Stimulated activated CD4-positive, alpha-beta T cell treated with anti-CD3 and anti-CD28 coated beads, Interleukin-2, amount 100 ng/mL, for 48 hours (primary cell): ENCODE data around the gene SH3PXD2A.

Experiments
- DNase-seq, 2 donors: peaks; one replicate each; pipeline ENCODE4 v3.0.0-alpha.2; 2020

Gene SH3PXD2A

DNA sequence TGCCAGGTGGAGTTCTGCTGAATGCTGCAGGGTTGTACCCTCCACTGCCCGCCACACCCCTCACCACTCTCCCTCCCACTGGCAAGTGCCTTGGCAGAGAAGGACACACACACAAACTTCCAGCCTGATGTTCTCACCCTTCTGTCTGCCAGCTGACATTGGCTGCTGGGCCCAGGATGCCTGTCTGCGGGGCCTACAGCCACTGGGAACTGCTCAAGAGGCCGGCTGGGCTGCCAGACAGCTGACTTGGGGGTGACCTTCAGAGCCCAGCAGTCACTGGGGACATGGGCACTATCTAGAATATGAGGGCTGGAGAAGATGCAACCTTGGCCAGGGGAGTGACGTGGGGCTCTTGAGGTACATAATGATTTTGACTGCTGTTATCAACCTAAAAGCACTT lies 157.1 kb downstream of the SH3PXD2A start:
- DNase-seq, result no peak

- DNase-seq, result no peak
Measured at GRCh38 chr10:103697787-103698186, 157.6 kb downstream of the SH3PXD2A start.

DNA sequence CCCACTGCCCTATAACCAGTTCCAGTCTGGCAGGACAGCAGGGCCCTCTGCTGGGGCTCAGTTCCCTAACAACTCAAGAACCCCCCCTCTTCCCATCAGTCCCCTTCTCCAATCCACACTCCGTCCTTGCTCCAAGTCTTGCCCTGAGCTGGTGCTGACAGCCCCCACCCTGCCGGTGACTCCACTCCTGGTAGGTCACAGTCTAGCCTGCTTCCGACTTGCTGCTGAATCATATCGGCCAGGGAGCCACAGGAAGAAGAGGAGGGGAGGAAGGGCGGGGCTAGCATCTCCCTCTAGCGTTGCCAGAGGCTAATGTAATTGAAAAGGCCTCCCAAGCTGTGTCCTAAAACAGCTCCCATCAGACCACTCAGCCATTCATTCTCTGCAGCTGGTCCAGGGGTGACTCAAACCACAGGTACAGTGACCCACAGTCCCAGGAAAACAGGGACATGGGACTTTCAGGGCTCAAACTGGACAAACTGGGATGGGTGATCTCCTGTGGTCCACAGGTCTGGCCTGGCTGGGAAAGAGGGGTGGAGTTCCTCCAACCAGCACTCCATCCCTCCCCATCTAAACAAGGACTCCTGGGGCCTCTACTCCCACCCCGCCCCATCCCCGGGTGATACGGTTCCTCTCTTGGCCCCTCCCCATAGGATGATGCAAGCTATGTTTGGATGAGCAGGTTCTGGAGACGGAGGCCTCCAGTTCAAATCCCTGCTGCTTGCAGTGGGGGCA lies 158.8 kb downstream of the SH3PXD2A start:
- DNase-seq, result peak; percentile 68 to 74

GRCh38 chr10:103696094-103696410 lies 159.3 kb downstream of the SH3PXD2A start:
- no peak for DNase-seq

DNA sequence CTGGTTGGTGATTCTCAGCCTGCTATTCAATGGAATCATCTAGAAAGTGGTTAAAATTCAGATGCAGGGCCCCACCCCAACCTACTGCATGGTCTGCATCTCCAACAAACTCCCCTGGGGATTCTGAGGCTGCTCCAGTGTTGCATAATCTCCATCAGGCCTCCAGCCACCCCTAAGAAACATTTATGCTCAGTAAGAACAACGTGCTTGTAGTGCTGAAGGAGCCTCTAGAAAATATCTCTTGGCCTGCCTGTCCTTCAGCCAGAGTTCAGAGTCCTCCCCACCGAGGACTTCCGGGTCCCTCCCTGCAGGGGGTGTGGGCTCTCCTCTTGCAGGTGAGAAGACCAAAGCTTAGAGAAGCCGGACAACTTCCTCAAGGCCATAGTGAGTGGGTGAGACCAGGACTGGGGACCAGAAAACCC lies 159.8 kb downstream of the SH3PXD2A start:
- DNase-seq, result no peak

GRCh38 chr10:103693812-103694205 lies 161.6 kb downstream of the SH3PXD2A start:
- DNase-seq, result no peak

- DNase-seq, result peak in 1 of 2 donors; percentile 33
Measured at GRCh38 chr10:103692952-103693811, 162.2 kb downstream of the SH3PXD2A start.

GRCh38 chr10:103692436-103692951 lies 162.9 kb downstream of the SH3PXD2A start:
- DNase-seq, result peak in 1 of 2 donors; percentile 17

DNA sequence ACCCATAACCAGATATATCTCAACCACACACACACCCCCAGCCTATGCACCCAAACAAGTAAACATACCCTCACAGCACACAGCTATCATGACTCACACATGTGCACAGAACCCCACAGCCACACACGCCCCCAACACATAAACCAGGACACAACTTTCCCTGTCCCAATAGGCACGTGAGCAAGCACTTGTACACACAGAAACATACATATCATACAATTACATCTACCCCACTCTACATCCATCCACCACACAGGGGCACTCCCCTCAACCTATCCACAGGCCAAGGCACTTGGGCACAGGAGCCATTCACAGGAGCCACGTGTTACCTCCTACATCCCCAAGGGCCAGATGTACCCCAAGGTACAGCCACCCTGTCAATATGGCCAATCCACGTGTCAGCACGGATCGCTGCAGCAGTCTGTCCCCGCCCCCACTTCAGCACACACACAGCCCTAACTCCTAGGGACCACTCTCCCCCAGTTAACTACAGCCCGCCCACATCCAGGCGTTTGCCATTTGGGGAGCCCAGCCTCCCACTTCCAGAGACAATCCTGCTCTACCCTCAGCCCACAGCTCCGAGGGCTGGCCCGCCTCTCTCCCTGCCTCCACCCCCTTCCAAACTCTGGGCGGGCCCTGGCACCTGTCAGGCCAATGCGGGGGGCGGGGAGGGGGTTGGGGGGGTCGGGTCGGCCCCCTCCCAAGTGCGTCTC lies 163.5 kb downstream of the SH3PXD2A start:
- DNase-seq, result no peak

DNA sequence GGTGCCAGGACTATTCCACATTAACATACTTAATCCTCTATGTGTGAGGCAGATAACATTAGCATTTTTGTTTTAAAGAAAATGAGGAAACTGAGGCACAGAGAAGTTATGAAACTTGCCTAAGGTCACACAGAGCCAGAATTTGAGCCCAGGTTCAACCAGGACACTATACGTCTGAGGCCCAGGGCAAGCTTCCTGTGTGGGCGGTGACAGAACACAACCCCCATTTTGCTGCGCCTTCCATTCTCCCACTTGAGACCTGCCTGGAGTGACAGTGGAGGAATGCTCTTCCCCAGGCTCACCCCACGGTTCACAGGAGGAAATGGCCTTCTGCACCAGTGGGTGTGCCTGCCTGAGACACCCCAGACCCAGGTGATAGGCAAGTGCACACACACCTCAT lies 164.1 kb downstream of the SH3PXD2A start:
- no peak for DNase-seq

GRCh38 chr10:103690281-103690680 lies 165.1 kb downstream of the SH3PXD2A start:
- no peak for DNase-seq

GRCh38 chr10:103688491-103688890 lies 166.9 kb downstream of the SH3PXD2A start:
- no peak for DNase-seq

DNA sequence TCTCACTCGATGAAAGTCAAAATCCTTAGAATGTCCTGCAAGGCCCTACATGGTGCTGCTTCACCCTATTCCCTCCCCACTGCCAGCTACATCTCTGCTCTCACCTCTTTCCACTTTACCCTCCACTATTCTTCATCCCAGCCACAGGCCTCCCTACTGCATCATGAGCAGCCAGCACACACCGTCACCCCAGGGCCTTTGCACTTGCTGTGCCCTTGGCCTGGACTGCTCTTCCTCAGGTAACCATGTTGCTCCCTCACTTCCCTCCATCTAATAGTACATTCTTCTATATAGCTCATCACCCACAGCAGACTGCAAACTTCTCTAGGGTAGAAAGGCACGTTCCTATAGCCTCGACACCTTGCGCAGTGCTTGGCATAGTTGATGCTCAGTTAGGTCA lies 167.7 kb downstream of the SH3PXD2A start:
- no peak for DNase-seq

GRCh38 chr10:103687172-103687571 lies 168.2 kb downstream of the SH3PXD2A start:
- DNase-seq, result no peak

DNA sequence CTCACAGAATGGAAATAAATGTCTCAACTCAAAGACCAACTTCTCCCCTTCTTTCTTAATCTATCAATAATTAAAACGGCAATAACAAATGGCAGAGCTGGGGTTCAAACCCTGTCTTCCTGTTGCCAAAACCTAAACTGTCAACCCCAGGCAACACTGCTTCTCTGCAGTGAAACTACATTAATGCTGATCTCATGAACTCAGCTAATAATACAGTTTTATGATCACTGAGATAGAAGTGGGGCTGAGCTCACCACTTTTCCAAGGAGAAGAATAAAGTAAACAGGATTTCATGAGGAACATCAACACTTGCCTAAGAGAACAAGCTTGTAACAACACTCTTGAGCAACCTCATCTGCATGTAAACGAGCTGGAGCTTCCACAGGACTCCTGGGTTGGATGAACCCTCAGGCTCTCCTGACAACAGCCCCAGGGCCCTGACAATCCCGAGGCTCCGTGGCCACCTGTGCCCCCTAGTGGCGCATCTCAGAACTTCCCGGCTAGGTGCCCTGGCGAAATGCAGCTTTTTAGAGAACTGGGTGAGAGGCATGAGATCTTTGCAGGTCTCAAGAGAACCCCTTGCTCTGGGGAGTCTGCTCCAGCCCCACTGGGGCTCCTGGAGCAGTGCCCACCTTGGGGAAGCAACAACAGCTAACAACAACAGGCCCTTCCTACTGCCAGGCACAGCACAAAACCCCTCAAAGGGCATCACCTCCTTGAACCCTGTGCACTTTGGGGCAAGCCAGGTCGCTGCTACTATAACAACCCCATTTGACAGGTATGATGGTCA lies 169.3 kb downstream of the SH3PXD2A start:
- peak; percentile 75 to 80 for DNase-seq

DNA sequence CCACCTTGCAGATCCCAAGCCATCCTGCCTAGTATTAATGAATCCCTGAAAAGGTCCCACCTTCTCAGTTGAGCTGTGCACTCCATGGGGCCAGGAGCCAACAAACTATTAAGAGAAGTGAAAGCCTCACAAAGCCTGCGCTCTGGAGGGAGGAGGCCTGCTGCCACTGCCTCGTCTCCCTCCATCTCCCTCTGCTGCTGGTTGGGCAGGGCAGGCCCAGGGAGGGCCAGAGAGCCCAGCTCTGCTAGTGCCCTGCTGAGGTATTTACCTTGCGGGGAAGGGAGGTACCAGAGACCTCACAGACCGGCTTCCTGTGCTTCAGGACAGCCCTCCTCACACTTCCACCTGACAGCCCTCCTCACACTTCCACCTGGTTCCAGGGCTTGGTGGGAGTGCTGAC lies 171.5 kb downstream of the SH3PXD2A start:
- DNase-seq, result no peak

DNA sequence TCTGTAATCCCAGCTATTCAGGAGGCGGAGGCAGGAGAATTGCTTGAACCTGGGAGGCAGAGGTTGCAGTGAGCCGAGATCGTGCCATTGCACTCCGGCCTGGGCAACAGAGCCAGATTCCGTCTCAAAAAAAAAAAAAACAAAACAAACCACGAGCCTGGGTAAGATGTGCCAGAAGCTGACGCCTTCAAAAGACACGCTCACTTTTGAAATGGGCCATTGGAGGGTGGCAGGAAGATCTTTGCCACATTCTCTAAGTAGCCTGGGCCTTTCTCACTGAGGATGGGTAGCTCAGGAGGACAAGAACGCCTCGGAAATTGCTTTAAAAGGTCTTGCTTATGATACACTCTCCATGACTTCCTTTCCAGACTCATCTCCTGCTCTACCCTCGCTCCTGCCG lies 172.7 kb downstream of the SH3PXD2A start:
- DNase-seq, result no peak

DNA sequence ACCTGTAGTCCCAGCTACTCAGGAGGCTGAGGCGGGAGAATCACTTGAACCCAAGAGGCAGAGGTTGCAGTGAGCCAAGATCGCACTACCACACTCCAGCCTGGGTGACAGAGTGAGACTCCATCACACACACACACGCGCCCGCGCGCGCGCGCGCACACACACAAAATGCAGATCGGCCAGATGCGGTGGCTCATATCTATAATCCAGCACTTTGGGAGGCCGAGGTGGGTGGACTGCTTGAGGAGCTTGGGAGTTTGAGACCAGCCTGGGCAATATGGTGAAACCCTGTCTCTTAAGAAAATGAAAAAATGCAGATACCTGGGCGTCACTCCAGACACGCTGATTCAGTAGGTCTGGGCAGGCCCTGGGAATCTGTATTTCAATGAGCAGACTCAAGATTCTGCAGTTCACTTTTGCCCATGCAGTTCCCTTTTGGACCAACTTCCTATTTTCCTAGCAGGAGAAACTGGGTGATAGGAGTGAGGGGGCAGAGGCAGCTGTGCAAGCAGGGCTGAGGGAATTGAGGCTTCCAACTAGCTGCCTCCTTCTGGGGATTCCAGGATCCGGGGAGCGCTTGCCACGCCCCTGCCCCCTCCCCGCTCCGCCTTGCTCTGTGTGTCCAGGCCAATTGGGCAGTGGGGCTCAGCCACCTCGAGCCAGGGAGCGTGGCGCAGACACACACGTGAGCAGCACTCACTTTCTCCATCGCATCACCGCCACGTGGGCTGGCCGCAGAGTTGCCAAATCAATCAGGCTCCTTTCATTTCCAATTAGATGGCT lies 173.6 kb downstream of the SH3PXD2A start:
- no peak for DNase-seq

DNA sequence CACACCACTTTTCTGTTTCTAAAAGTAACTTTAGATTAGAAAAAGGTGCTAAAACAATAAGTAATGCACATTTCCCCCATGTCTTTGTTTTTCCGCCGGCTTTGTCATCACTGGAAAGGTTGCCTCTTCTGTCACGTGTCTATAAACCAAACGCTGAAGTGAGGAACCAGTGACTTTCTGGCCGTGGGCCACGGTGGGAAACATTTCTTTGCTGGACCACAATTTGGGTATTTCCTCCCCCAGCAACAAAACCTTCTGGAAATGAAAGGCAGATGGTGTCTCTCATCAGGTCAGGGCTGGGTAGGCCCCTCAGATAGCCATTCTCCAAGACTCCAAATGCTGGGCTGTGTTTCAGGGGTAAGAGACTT lies 174.5 kb downstream of the SH3PXD2A start:
- no peak for DNase-seq

GRCh38 chr10:103679096-103679790 lies 176.1 kb downstream of the SH3PXD2A start:
- no peak for DNase-seq

GRCh38 chr10:103678178-103678526 lies 177.2 kb downstream of the SH3PXD2A start:
- DNase-seq, result peak; percentile 70
